Measurements from ENCODE around the gene TBX19.

Gene TBX19

GRCh38 chr1:168293356-168293755, 12.7 kb downstream of the TBX19 start:
- DNase-seq (ENCODE audit: low read depth, low spot score): no peak
- TF ChIP-seq YY1 (IDR thresholded peaks at IDR 0.05; ENCODE audit: insufficient read depth, insufficient read length) (no peak), SUZ12 (IDR thresholded peaks at IDR 0.05; ENCODE audit: extremely low read depth, insufficient read depth, insufficient read length) (no peak), ZNF274 (IDR thresholded peaks at IDR 0.05; ENCODE audit: low read depth, low read length) (no peak)
- Histone ChIP-seq H3K9me3 (ENCODE audit: insufficient read depth, low read length) (no peaks in the 10 kb centered on the region), H3K9ac (ENCODE audit: insufficient read length, low read depth) (no peak overlapping the region), H3K36me3 (ENCODE audit: insufficient read depth, insufficient read length, low read length) (no peaks in the 10 kb centered on the region), H3K4me1 (ENCODE audit: insufficient read depth, insufficient read length) (peaks cover 4% of the 10 kb centered on the region), H3K27me3 (ENCODE audit: insufficient read depth, insufficient read length) (peaks cover 2% of the 10 kb centered on the region), H3K4me3 (ENCODE audit: insufficient read length, low read depth) (no peak overlapping the region)

- no peaks in the 10 kb centered on the region for H3K9me3 ChIP-seq (ENCODE audit: insufficient read depth, low read length)
- H3K4me1 ChIP-seq (ENCODE audit: insufficient read depth, insufficient read length): peaks cover 4% of the 10 kb centered on the region
- TF ChIP-seq SUZ12 (IDR thresholded peaks at IDR 0.05; ENCODE audit: extremely low read depth, insufficient read depth, insufficient read length) (no peak), ZNF274 (IDR thresholded peaks at IDR 0.05; ENCODE audit: low read depth, low read length) (no peak), YY1 (IDR thresholded peaks at IDR 0.05; ENCODE audit: insufficient read depth, insufficient read length) (no peak)
- peaks cover 2% of the 10 kb centered on the region for H3K27me3 ChIP-seq (ENCODE audit: insufficient read depth, insufficient read length)
- no peak overlapping the region for H3K4me3 ChIP-seq (ENCODE audit: insufficient read length, low read depth)
- no peak for DNase-seq (ENCODE audit: low read depth, low spot score)
- H3K36me3 ChIP-seq (ENCODE audit: insufficient read depth, insufficient read length, low read length): no peaks in the 10 kb centered on the region
- no peak overlapping the region for H3K9ac ChIP-seq (ENCODE audit: insufficient read length, low read depth)
These were observed 14.9 kb downstream of the TBX19 start for GRCh38 chr1:168295411-168296114.

GRCh38 chr1:168297019-168297730, 16.5 kb downstream of the TBX19 start:
- no peak for DNase-seq (ENCODE audit: low read depth, low spot score)
- no peak overlapping the region for H3K4me3 ChIP-seq (ENCODE audit: insufficient read length, low read depth)
- H3K9ac ChIP-seq (ENCODE audit: insufficient read length, low read depth): no peak overlapping the region
- H3K27me3 ChIP-seq (ENCODE audit: insufficient read depth, insufficient read length): no peaks in the 10 kb centered on the region
- no peaks in the 10 kb centered on the region for H3K4me1 ChIP-seq (ENCODE audit: insufficient read depth, insufficient read length)
- TF ChIP-seq ZNF274 (IDR thresholded peaks at IDR 0.05; ENCODE audit: low read depth, low read length): no peak
- no peak for TF ChIP-seq YY1 (IDR thresholded peaks at IDR 0.05; ENCODE audit: insufficient read depth, insufficient read length)
- TF ChIP-seq SUZ12 (IDR thresholded peaks at IDR 0.05; ENCODE audit: extremely low read depth, insufficient read depth, insufficient read length): no peak
- H3K36me3 ChIP-seq (ENCODE audit: insufficient read depth, insufficient read length, low read length): no peaks in the 10 kb centered on the region
- no peaks in the 10 kb centered on the region for H3K9me3 ChIP-seq (ENCODE audit: insufficient read depth, low read length)

- Histone ChIP-seq H3K27me3 (ENCODE audit: insufficient read depth, insufficient read length) (no peaks in the 10 kb centered on the region), H3K9me3 (ENCODE audit: insufficient read depth, low read length) (no peaks in the 10 kb centered on the region), H3K36me3 (ENCODE audit: insufficient read depth, insufficient read length, low read length) (no peaks in the 10 kb centered on the region), H3K4me3 (ENCODE audit: insufficient read length, low read depth) (no peak overlapping the region), H3K4me1 (ENCODE audit: insufficient read depth, insufficient read length) (no peaks in the 10 kb centered on the region), H3K9ac (ENCODE audit: insufficient read length, low read depth) (no peak overlapping the region)
- TF ChIP-seq SUZ12 (IDR thresholded peaks at IDR 0.05; ENCODE audit: extremely low read depth, insufficient read depth, insufficient read length) (no peak), YY1 (IDR thresholded peaks at IDR 0.05; ENCODE audit: insufficient read depth, insufficient read length) (no peak), ZNF274 (IDR thresholded peaks at IDR 0.05; ENCODE audit: low read depth, low read length) (no peak)
- DNase-seq (ENCODE audit: low read depth, low spot score): no peak
These were observed 17.8 kb downstream of the TBX19 start for GRCh38 chr1:168298446-168298845.

GRCh38 chr1:168300626-168301025, 19.9 kb downstream of the TBX19 start:
- H3K4me1 ChIP-seq (ENCODE audit: insufficient read depth, insufficient read length): no peaks in the 10 kb centered on the region

GRCh38 chr1:168301664-168302320, 21.1 kb downstream of the TBX19 start:
- no peaks in the 10 kb centered on the region for H3K9me3 ChIP-seq (ENCODE audit: insufficient read depth, low read length)
- peak; percentile 23 for DNase-seq (ENCODE audit: low read depth, low spot score)
- no peaks in the 10 kb centered on the region for H3K4me1 ChIP-seq (ENCODE audit: insufficient read depth, insufficient read length)
- no peak overlapping the region for H3K4me3 ChIP-seq (ENCODE audit: insufficient read length, low read depth)
- H3K36me3 ChIP-seq (ENCODE audit: insufficient read depth, insufficient read length, low read length): no peaks in the 10 kb centered on the region
- TF ChIP-seq SUZ12 (IDR thresholded peaks at IDR 0.05; ENCODE audit: extremely low read depth, insufficient read depth, insufficient read length) (no peak), YY1 (IDR thresholded peaks at IDR 0.05; ENCODE audit: insufficient read depth, insufficient read length) (no peak), ZNF274 (IDR thresholded peaks at IDR 0.05; ENCODE audit: low read depth, low read length) (no peak)
- H3K27me3 ChIP-seq (ENCODE audit: insufficient read depth, insufficient read length): no peaks in the 10 kb centered on the region
- no peak overlapping the region for H3K9ac ChIP-seq (ENCODE audit: insufficient read length, low read depth)

More at GRCh38 chr1:168300626-168301025, 19.9 kb downstream of the TBX19 start:
- Histone ChIP-seq H3K36me3 (ENCODE audit: insufficient read depth, insufficient read length, low read length) (no peaks in the 10 kb centered on the region), H3K27me3 (ENCODE audit: insufficient read depth, insufficient read length) (no peaks in the 10 kb centered on the region), H3K9ac (ENCODE audit: insufficient read length, low read depth) (no peak overlapping the region), H3K9me3 (ENCODE audit: insufficient read depth, low read length) (no peaks in the 10 kb centered on the region), H3K4me3 (ENCODE audit: insufficient read length, low read depth) (no peak overlapping the region)
- no peak for DNase-seq (ENCODE audit: low read depth, low spot score)
- TF ChIP-seq ZNF274 (IDR thresholded peaks at IDR 0.05; ENCODE audit: low read depth, low read length) (no peak), YY1 (IDR thresholded peaks at IDR 0.05; ENCODE audit: insufficient read depth, insufficient read length) (no peak), SUZ12 (IDR thresholded peaks at IDR 0.05; ENCODE audit: extremely low read depth, insufficient read depth, insufficient read length) (no peak)
